Peyer's patch (tissue), 4 donors: Measurements from ENCODE around the gene FBN1. TPM values are rescaled to one million over a fixed set of nuclear protein-coding genes. Genes with fewer than 3 reads are reported as not detected.

Source experiments
- DNase-seq, 3 donors: peaks; one replicate each; pipeline ENCODE4 v3.0.0-alpha.2; 2017 to 2019
- H3K27ac ChIP-seq, 4 donors: fragments of 200-600 bp; sonication (generic); one replicate each; pipeline ENCODE4 v1.5.1; 2016 to 2019
- H3K27me3 ChIP-seq, 2 donors: fragments of 200-600 bp; sonication (generic); one replicate each; pipeline ENCODE4 v1.5.1; 2019
- H3K36me3 ChIP-seq, 3 donors: fragments of 200-600 bp; sonication (generic); one replicate each; pipeline ENCODE4 v1.5.1; 2016 to 2019
- H3K4me1 ChIP-seq, 4 donors: fragments of 200-600 bp; sonication (generic); one replicate each; pipeline ENCODE4 v1.5.1; 2016 to 2019
- H3K4me3 ChIP-seq, 4 donors: fragments of 200-600 bp; sonication (generic); 1 replicate in 3 of 4; 2 replicates in 1 of 4; pipeline ENCODE4 v1.5.1; 2016 to 2019; ENCODE audit warnings: mild to moderate bottlenecking in 1 of 4
- H3K9me3 ChIP-seq, 4 donors: fragments of 200-600 bp; sonication (generic); one replicate each; pipeline ENCODE4 v1.5.1; 2016 to 2019; ENCODE audit warnings: mild to moderate bottlenecking in 1 of 4
- CTCF ChIP-seq, 6 experiments: fragments of 450-650 bp in 4 of 6; fragments of 200-600 bp in 2 of 6; sonication (generic) in 1 of 6; IDR thresholded peaks; one replicate each; pipeline ENCODE4 v1.5.1; 2017 to 2019; ENCODE audit warnings: antibody characterized with exemption in 6 of 6, mild to moderate bottlenecking in 3 of 6, moderate library complexity in 1 of 6
- POLR2A ChIP-seq, 2 donors: fragments of 450-650 bp; IDR thresholded peaks; one replicate each; pipeline ENCODE4 v1.5.1; 2017; ENCODE audit warnings: antibody characterized with exemption in 2 of 2, mild to moderate bottlenecking in 2 of 2, moderate library complexity in 2 of 2
- total RNA-seq, 4 donors: library from RNA; depleted of rRNA; stranded (reverse); fragments of >200 nt; gene quantifications; one replicate each; pipeline ENCODE4 v1.1.0, GENCODE V29; 2016

Gene FBN1
- total RNA-seq, 4 donors from 2014 or later, result 21.4 to 257 (median 60.9) TPM

- Histone ChIP-seq H3K4me1 (no peaks in the 10 kb centered on the region), H3K9me3 (no peaks in the 10 kb centered on the region), H3K27ac (no peak overlapping the region), H3K4me3 (no peak overlapping the region), H3K27me3 (no peaks in the 10 kb centered on the region), H3K36me3 (peaks cover 0 to 13% (median 0%) of the 10 kb centered on the region in 3 donors)
- no peak for DNase-seq
- TF ChIP-seq CTCF (IDR thresholded peaks at IDR 0.05), result no peak
- TF ChIP-seq POLR2A (IDR thresholded peaks at IDR 0.05), result no peak
These were observed 185.7 kb downstream of the FBN1 start for GRCh38 chr15:48459571-48460442.

- TF ChIP-seq POLR2A (IDR thresholded peaks at IDR 0.05) (no peak), CTCF (IDR thresholded peaks at IDR 0.05) (no peak)
- H3K27me3 ChIP-seq, result no peaks in the 10 kb centered on the region
- no peaks in the 10 kb centered on the region for H3K4me1 ChIP-seq
- no peak overlapping the region for H3K27ac ChIP-seq
- H3K36me3 ChIP-seq, result peaks cover 0 to 10% (median 0%) of the 10 kb centered on the region in 3 donors
- H3K9me3 ChIP-seq, result no peaks in the 10 kb centered on the region
- no peak overlapping the region for H3K4me3 ChIP-seq
- no peak for DNase-seq
These were observed 186.6 kb downstream of the FBN1 start for GRCh38 chr15:48458876-48459275.

GRCh38 chr15:48456134-48456533 lies 189.4 kb downstream of the FBN1 start:
- no peaks in the 10 kb centered on the region for H3K27me3 ChIP-seq
- no peak for DNase-seq
- no peaks in the 10 kb centered on the region for H3K4me1 ChIP-seq
- no peak overlapping the region for H3K27ac ChIP-seq
- TF ChIP-seq CTCF (IDR thresholded peaks at IDR 0.05) (no peak), POLR2A (IDR thresholded peaks at IDR 0.05) (no peak)
- no peaks in the 10 kb centered on the region for H3K9me3 ChIP-seq
- H3K4me3 ChIP-seq, result no peak overlapping the region
- peaks cover 0 to 14% (median 0%) of the 10 kb centered on the region in 3 donors for H3K36me3 ChIP-seq

- Histone ChIP-seq H3K36me3 (peaks cover 0 to 14% (median 0%) of the 10 kb centered on the region in 3 donors), H3K27ac (no peak overlapping the region)
- DNase-seq, result no peak
These were observed 193.8 kb downstream of the FBN1 start for GRCh38 chr15:48451736-48452135.

GRCh38 chr15:48451241-48451640 lies 194.3 kb downstream of the FBN1 start:
- no peak for TF ChIP-seq POLR2A (IDR thresholded peaks at IDR 0.05)
- TF ChIP-seq CTCF (IDR thresholded peaks at IDR 0.05), result no peak
- DNase-seq, result no peak
- Histone ChIP-seq H3K4me3 (no peak overlapping the region), H3K27ac (no peak overlapping the region), H3K27me3 (no peaks in the 10 kb centered on the region), H3K4me1 (no peaks in the 10 kb centered on the region), H3K36me3 (peaks cover 0 to 12% (median 0%) of the 10 kb centered on the region in 3 donors), H3K9me3 (no peaks in the 10 kb centered on the region)

More at GRCh38 chr15:48451736-48452135, 193.8 kb downstream of the FBN1 start:
- no peaks in the 10 kb centered on the region for H3K4me1 ChIP-seq
- H3K27me3 ChIP-seq, result no peaks in the 10 kb centered on the region
- TF ChIP-seq CTCF (IDR thresholded peaks at IDR 0.05), result no peak
- TF ChIP-seq POLR2A (IDR thresholded peaks at IDR 0.05), result no peak
- no peaks in the 10 kb centered on the region for H3K9me3 ChIP-seq
- H3K4me3 ChIP-seq, result no peak overlapping the region
